Measurements from ENCODE around the gene ARHGAP26.
A peak's percentile ranks its signal among the peaks of the same experiment; 100 is the strongest.

ARHGAP26 gene

DNA sequence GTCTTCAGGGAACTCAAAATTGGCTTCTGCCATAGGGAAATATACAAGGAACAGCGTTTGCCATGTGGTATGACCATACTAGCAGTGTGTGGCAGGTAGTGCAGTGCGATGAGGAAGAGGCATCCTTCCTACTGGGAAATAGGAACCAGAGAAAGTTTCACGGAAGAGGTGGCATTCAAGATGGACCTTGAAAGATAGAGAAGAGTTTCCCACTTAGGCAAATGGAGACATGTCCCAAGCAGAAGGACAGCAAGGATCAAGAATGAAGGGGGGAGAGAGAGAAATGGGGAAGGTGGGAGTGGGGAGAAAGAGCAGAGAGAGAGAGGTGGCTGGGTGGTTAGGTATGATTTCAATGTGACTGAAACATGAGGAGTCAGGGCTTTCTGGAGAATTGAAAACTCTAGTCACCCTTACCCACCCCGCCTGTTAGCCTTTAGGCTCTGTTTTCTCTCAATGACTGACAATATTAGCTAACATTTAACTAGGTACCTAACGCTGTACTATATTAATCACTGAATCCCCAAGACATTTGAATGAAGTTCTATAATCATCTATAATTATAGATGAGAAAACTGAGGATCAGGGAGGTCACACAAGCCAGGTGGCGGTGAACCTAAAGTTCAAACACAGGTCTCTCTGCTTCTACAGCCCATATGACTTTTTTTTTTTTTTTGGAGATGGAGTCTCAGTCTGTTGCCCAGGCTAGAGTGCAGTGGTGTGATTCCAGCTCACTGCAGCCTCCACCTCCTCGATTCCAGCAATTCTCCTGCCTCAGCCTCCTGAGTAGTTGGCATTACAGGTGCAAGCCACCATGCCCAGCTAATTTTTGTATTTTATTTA lies 462.0 kb downstream of the ARHGAP26 start:
- no peak for TF ChIP-seq CTCF (conservative IDR thresholded peaks at IDR 0.05; ENCODE audit: low read depth, low read length)
- no peaks in the 10 kb centered on the region for H3K27me3 ChIP-seq (ENCODE audit: insufficient read depth, low read depth)
- H3K4me2 ChIP-seq, result peak overlapping the region; percentile 98
- H4K20me1 ChIP-seq (ENCODE audit: insufficient read depth), result no peaks in the 10 kb centered on the region
- H3K4me3 ChIP-seq (IDR thresholded peaks at IDR 0.05; ENCODE audit: insufficient read depth, low read depth, low read length), result no peak overlapping the region
- no peak overlapping the region for H3K9ac ChIP-seq
- H3K27ac ChIP-seq, result peak overlapping the region; percentile 97
- no peaks in the 10 kb centered on the region for H3K79me2 ChIP-seq (ENCODE audit: insufficient read depth, low read depth)
- no peaks in the 10 kb centered on the region for H3K36me3 ChIP-seq (ENCODE audit: insufficient read depth)
- peaks cover 58% of the 10 kb centered on the region for H3K4me1 ChIP-seq (ENCODE audit: low read depth, poor library complexity, severe bottlenecking)
- H2AFZ ChIP-seq (ENCODE audit: low read depth), result no peak overlapping the region

DNA sequence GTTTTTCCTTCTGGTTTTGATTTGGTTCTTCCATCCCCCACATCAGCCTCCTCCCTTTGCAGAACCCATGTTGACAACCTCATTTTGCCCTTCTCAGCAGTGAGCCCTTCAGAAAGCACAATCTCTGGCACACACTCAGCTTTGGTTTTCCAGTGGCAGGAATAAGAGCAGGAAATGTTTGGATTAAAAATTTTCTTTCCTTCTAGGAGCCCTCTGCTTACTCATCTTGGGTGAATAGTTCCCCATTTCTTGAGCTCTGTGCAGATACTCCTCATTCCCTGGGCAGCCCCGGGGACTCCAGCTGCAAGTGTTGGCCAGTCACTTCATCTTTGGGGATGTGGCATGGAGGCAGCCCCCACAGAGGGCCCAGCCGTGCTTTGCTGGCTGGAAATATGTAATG lies 462.9 kb downstream of the ARHGAP26 start:
- H3K4me3 ChIP-seq (IDR thresholded peaks at IDR 0.05; ENCODE audit: insufficient read depth, low read depth, low read length), result no peak overlapping the region
- H4K20me1 ChIP-seq (ENCODE audit: insufficient read depth), result no peaks in the 10 kb centered on the region
- H3K4me1 ChIP-seq (ENCODE audit: low read depth, poor library complexity, severe bottlenecking), result peaks cover 49% of the 10 kb centered on the region
- no peak overlapping the region for H3K27ac ChIP-seq
- no peaks in the 10 kb centered on the region for H3K79me2 ChIP-seq (ENCODE audit: insufficient read depth, low read depth)
- H3K9ac ChIP-seq, result no peak overlapping the region
- H3K36me3 ChIP-seq (ENCODE audit: insufficient read depth), result no peaks in the 10 kb centered on the region
- H3K27me3 ChIP-seq (ENCODE audit: insufficient read depth, low read depth), result no peaks in the 10 kb centered on the region
- no peak overlapping the region for H3K4me2 ChIP-seq
- TF ChIP-seq CTCF (conservative IDR thresholded peaks at IDR 0.05; ENCODE audit: low read depth, low read length), result no peak
- H2AFZ ChIP-seq (ENCODE audit: low read depth), result no peak overlapping the region

DNA sequence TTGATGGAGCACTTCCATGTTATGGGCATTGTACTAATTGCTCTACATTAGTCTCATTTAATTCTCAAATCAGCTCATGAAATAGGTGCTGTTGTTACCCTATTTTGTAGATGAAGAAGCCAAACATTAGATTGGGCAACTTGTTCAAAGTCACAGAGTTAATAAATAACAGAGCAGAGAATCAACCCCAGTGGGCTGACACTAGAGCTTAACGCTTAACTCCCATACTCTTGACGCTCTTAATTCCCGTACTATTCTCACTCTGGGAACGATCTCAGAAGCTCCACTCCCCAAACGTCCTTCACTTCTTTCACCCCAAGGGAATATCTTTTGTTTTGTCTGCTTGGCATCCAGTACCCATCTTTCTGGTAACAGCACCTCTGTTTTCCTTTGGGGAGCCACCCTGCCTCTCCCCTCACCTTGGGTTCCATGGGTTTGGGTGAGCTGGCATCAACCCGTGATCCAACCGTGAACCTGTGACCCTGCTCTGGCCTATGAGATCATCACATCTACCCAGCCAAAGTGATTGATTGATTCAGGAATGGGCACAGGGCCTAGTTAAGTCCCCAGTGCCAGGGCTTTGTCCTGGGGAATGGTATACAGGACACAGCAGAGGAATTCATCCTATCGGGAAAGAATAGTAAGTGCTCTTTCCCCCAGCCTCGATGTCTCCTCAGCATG lies 464.1 kb downstream of the ARHGAP26 start:
- Histone ChIP-seq H3K27ac (no peak overlapping the region), H3K4me3 (IDR thresholded peaks at IDR 0.05; ENCODE audit: insufficient read depth, low read depth, low read length) (no peak overlapping the region), H3K79me2 (ENCODE audit: insufficient read depth, low read depth) (no peaks in the 10 kb centered on the region), H3K4me2 (no peak overlapping the region), H3K4me1 (ENCODE audit: low read depth, poor library complexity, severe bottlenecking) (peaks cover 36% of the 10 kb centered on the region), H2AFZ (ENCODE audit: low read depth) (no peak overlapping the region), H4K20me1 (ENCODE audit: insufficient read depth) (no peaks in the 10 kb centered on the region), H3K27me3 (ENCODE audit: insufficient read depth, low read depth) (no peaks in the 10 kb centered on the region), H3K9ac (no peak overlapping the region), H3K36me3 (ENCODE audit: insufficient read depth) (no peaks in the 10 kb centered on the region)
- TF ChIP-seq CTCF (conservative IDR thresholded peaks at IDR 0.05; ENCODE audit: low read depth, low read length), result no peak

GRCh38 chr5:143235423-143235822 lies 465.2 kb downstream of the ARHGAP26 start:
- Histone ChIP-seq H2AFZ (ENCODE audit: low read depth) (no peak overlapping the region), H3K36me3 (ENCODE audit: insufficient read depth) (no peaks in the 10 kb centered on the region), H3K27me3 (ENCODE audit: insufficient read depth, low read depth) (no peaks in the 10 kb centered on the region), H3K4me2 (no peak overlapping the region), H4K20me1 (ENCODE audit: insufficient read depth) (no peaks in the 10 kb centered on the region), H3K9ac (no peak overlapping the region), H3K79me2 (ENCODE audit: insufficient read depth, low read depth) (no peaks in the 10 kb centered on the region), H3K4me3 (IDR thresholded peaks at IDR 0.05; ENCODE audit: insufficient read depth, low read depth, low read length) (no peak overlapping the region), H3K27ac (no peak overlapping the region), H3K4me1 (ENCODE audit: low read depth, poor library complexity, severe bottlenecking) (peaks cover 30% of the 10 kb centered on the region)
- TF ChIP-seq CTCF (conservative IDR thresholded peaks at IDR 0.05; ENCODE audit: low read depth, low read length), result no peak
